H1 (cell line): Measurements from ENCODE around the gene KCNQ1.

ENCODE experiments used
- CTCF ChIP-seq, 3 experiments: IDR thresholded peaks; 1 replicate in 2 of 3; 2 replicates in 1 of 3; pipeline versions ENCODE4 v1.5.1 to v1.6.1; 2011; ENCODE audit warnings: low read length in 3 of 3, mild to moderate bottlenecking in 3 of 3, inconsistent platforms in 2 of 3, low read depth in 1 of 3, moderate library complexity in 1 of 3; ENCODE audit not compliant: insufficient read depth in 1 of 3; ENCODE audit errors: control extremely low read depth in 1 of 3
- MAX ChIP-seq: IDR thresholded peaks from 2 replicates; pipeline ENCODE4 v1.6.1; 2012; ENCODE audit warnings: inconsistent platforms
- PHF8 ChIP-seq: fragments of 200-600 bp; sonication (generic); conservative IDR thresholded peaks from 2 replicates; pipeline ENCODE4 v1.7.1; 2012; ENCODE audit warnings: low read depth, mild to moderate bottlenecking, inconsistent platforms, low read length, moderate library complexity
- POLR2A ChIP-seq, 2 experiments: IDR thresholded peaks; 1 replicate in 1 of 2; 2 replicates in 1 of 2; pipeline ENCODE4 v1.6.1; 2011; ENCODE audit warnings: low read depth in 2 of 2, low read length in 2 of 2, mild to moderate bottlenecking in 2 of 2; ENCODE audit errors: control extremely low read depth in 1 of 2
- POLR2AphosphoS5 ChIP-seq: IDR thresholded peaks from 2 replicates; pipeline ENCODE4 v1.6.1; 2011; ENCODE audit warnings: low read depth, low read length

- TF ChIP-seq PHF8 (no peak), POLR2A (IDR thresholded peaks at IDR 0.05; ENCODE audit: control extremely low read depth in 1 of 2, low read depth in 2 of 2, low read length in 2 of 2) (no peak), POLR2AphosphoS5 (no peak), CTCF (IDR thresholded peaks at IDR 0.05; ENCODE audit: control extremely low read depth in 1 of 3, insufficient read depth in 1 of 3, low read depth in 1 of 3, low read length in 3 of 3) (no peak), MAX (no peak)
Observed at GRCh38 chr11:2594267-2594666, 149.5 kb downstream of the KCNQ1 start.
